Measurements from ENCODE around the gene KIFC1.

KIFC1 gene

GRCh38 chr6:33424855-33425667 lies 33.4 kb downstream of the KIFC1 start:
- TF ChIP-seq CTCF (IDR thresholded peaks at IDR 0.05) = no peak
- DNase-seq (ENCODE audit: low spot score) = no peak
- Histone ChIP-seq H3K27ac (peak overlapping the region; percentile 87 to 97), H3K4me3 (peak overlapping the region; percentile 80)

- TF ChIP-seq CTCF (IDR thresholded peaks at IDR 0.05) = peak; percentile 49
- peak overlapping the region; percentile 80 for H3K4me3 ChIP-seq
- H3K27ac ChIP-seq = peak overlapping the region; percentile 87 to 97
- DNase-seq (ENCODE audit: low spot score) = peak; percentile 91
These were observed 34.3 kb downstream of the KIFC1 start for GRCh38 chr6:33425668-33426577.

- peak overlapping the region; percentile 80 for H3K4me3 ChIP-seq
- DNase-seq (ENCODE audit: low spot score) = no peak
- H3K27ac ChIP-seq = peak overlapping the region; percentile 87 to 97
- no peak for TF ChIP-seq CTCF (IDR thresholded peaks at IDR 0.05)
These were observed 35.2 kb downstream of the KIFC1 start for GRCh38 chr6:33426590-33427511.

- no peak for DNase-seq (ENCODE audit: low spot score)
- H3K27ac ChIP-seq = peak overlapping the region; percentile 87 to 97
- no peak for TF ChIP-seq CTCF (IDR thresholded peaks at IDR 0.05)
- H3K4me3 ChIP-seq = peak overlapping the region; percentile 80
These were observed 36.1 kb downstream of the KIFC1 start for GRCh38 chr6:33427585-33428223.

- DNase-seq (ENCODE audit: low spot score) = no peak
- TF ChIP-seq CTCF (IDR thresholded peaks at IDR 0.05) = no peak
- peak overlapping the region; percentile 80 for H3K4me3 ChIP-seq
- peak overlapping the region; percentile 50 to 97 for H3K27ac ChIP-seq
These were observed 36.8 kb downstream of the KIFC1 start for GRCh38 chr6:33428224-33428965.
